HFFc6 (cell line): ENCODE measurements around the gene FA2H. TPM values are rescaled to one million over a fixed set of nuclear protein-coding genes. Genes with fewer than 3 reads are reported as not detected.

Experiments used
- DNase-seq: peaks from one replicate; pipeline ENCODE4 v3.0.0-alpha.2; 2018
- H3K27ac Mint-ChIP-seq: 2 replicates; pipeline ENCODE4 v1.8.0; 2020; ENCODE audit warnings: mild to moderate bottlenecking, mixed read lengths
- H3K27me3 Mint-ChIP-seq: 2 replicates; pipeline ENCODE4 v1.8.0; 2021; ENCODE audit warnings: mild to moderate bottlenecking, moderate library complexity, mixed read lengths; ENCODE audit not compliant: insufficient read depth
- H3K36me3 Mint-ChIP-seq: 2 replicates; pipeline ENCODE4 v1.8.0; 2021; ENCODE audit warnings: low read depth, mixed read lengths
- H3K4me1 Mint-ChIP-seq: 2 replicates; pipeline ENCODE4 v1.8.0; 2020; ENCODE audit warnings: low read depth, mixed read lengths
- H3K4me3 Mint-ChIP-seq: 2 replicates; pipeline ENCODE4 v1.8.0; 2020; ENCODE audit warnings: mild to moderate bottlenecking, moderate library complexity, mixed read lengths
- H3K9me3 Mint-ChIP-seq: 2 replicates; pipeline ENCODE4 v1.8.0; 2020; ENCODE audit warnings: mild to moderate bottlenecking, mixed read lengths
- total RNA-seq, 6 experiments: library from RNA; stranded (reverse); fragmentation: NEBNext Ultra II Directional; extraction: Animal tissue kit (Norgen Biotek cat#: 25700); gene quantifications; 2 replicates in 1 of 6; 3 replicates in 5 of 6; pipeline ENCODE4 v1.2.3, GENCODE V29; 2021
- TF ChIP-seq, protein P1 (sequence below): fragments of 200-600 bp; sonication (generic); IDR thresholded peaks from 2 replicates; pipeline ENCODE4 v1.5.0; 2021; ENCODE audit warnings: antibody characterized with exemption, mild to moderate bottlenecking

FA2H gene
- total RNA-seq, 6 experiments from 2014 or later = not detected

DNA sequence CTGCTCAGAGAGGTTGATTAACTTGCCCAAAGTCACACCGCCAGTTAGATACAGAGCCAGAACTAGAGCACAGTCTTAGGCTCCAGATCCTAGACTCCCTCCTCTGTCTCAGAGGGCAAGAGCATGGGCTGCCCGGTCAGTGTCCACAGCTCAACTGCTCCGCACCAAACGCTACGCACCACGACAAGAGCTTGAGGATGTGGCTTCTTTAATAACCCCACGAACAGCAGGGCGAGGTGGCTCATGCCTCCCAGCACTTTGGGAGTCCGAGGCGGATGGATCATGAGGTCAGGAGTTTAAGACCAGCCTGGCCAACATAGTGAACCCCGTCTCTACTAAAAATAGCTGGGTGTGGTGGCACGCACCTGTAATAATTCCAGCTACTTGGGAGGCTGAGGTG, 21.4 kb downstream of the FA2H start:
- DNase-seq = no peak
- Mint-ChIP-seq H3K27ac (no peak overlapping the region), H3K9me3 (no peaks in the 10 kb centered on the region), H3K4me1 (no peaks in the 10 kb centered on the region; the same call in 1 of the 2 replicates), H3K27me3 (peaks cover 31% of the 10 kb centered on the region), H3K36me3 (no peaks in the 10 kb centered on the region), H3K4me3 (no peak overlapping the region)
- TF ChIP-seq, protein P1, sequence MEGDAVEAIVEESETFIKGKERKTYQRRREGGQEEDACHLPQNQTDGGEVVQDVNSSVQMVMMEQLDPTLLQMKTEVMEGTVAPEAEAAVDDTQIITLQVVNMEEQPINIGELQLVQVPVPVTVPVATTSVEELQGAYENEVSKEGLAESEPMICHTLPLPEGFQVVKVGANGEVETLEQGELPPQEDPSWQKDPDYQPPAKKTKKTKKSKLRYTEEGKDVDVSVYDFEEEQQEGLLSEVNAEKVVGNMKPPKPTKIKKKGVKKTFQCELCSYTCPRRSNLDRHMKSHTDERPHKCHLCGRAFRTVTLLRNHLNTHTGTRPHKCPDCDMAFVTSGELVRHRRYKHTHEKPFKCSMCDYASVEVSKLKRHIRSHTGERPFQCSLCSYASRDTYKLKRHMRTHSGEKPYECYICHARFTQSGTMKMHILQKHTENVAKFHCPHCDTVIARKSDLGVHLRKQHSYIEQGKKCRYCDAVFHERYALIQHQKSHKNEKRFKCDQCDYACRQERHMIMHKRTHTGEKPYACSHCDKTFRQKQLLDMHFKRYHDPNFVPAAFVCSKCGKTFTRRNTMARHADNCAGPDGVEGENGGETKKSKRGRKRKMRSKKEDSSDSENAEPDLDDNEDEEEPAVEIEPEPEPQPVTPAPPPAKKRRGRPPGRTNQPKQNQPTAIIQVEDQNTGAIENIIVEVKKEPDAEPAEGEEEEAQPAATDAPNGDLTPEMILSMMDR = no peak

DNA sequence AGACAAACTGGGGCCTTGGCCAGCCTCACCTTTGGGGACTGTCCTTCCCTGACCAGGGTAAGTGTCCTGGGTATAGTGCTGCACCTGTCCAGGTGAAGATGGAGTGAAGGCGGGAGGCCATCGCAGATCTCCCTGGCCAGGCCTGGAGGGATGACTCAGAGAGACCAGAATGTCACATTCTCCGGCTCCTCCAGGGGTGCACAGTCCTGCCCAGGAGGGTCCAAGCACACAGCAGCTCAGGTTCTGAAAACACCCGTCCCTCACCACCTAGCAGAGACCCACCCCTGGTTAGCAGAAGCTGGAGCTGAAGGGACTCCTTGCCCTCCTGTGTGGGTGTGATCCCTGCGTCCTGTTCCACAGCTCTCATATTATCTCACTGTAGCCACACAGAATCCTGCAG, 21.9 kb downstream of the FA2H start:
- Mint-ChIP-seq H3K9me3 (no peaks in the 10 kb centered on the region), H3K4me1 (no peaks in the 10 kb centered on the region; the same call in 1 of the 2 replicates), H3K36me3 (no peaks in the 10 kb centered on the region), H3K4me3 (no peak overlapping the region), H3K27ac (no peak overlapping the region), H3K27me3 (peaks cover 31% of the 10 kb centered on the region)
- TF ChIP-seq, protein P1 = no peak
- no peak for DNase-seq

DNA sequence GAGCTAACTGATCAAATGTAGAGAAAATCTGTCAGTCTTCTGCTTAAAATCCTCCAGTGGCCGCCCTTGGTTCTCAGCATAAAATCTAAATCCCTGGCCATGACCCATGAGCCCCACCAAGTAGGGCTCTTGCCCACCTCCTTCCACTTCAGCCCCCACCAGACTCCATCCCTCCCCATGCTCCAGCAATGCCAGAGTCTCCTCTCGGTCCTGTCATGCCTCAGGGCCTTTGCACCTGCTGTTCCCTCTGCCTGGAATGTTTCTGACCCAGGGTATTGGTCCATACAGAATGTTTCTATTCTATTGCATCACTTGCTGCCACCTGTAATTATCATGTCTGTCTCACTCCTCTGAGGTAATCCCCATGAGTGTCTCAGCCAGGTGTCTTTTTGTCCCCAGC, 22.4 kb downstream of the FA2H start:
- DNase-seq = no peak
- no peak overlapping the region for H3K27ac Mint-ChIP-seq
- no peak overlapping the region for H3K4me3 Mint-ChIP-seq
- no peaks in the 10 kb centered on the region for H3K36me3 Mint-ChIP-seq
- H3K9me3 Mint-ChIP-seq = no peaks in the 10 kb centered on the region
- peaks cover 27% of the 10 kb centered on the region for H3K27me3 Mint-ChIP-seq
- TF ChIP-seq, protein P1 = no peak
- H3K4me1 Mint-ChIP-seq = no peaks in the 10 kb centered on the region; the same call in 1 of the 2 replicates

DNA sequence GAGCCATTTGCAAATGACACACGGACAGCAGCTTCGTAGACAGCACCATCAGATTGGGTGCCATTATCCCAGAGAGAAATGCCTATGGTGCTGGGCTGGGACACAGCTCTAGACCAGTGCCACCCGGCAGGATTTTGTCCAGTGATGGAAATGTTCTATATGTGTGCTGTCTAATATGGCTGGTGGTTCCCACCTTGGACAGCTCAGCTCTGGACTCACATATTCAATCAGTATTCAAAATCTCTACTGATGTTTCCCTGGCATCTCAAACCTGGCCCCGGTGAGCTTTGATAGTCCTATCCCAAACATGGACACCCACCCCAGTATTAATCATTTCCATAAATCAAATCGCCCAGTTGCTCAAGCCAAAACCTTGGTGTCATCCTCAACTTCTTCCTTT, 23.0 kb downstream of the FA2H start:
- H3K4me3 Mint-ChIP-seq = no peak overlapping the region
- H3K4me1 Mint-ChIP-seq = no peaks in the 10 kb centered on the region; the same call in 1 of the 2 replicates
- no peaks in the 10 kb centered on the region for H3K36me3 Mint-ChIP-seq
- TF ChIP-seq, protein P1 = no peak
- H3K27me3 Mint-ChIP-seq = peaks cover 27% of the 10 kb centered on the region
- DNase-seq = no peak
- no peak overlapping the region for H3K27ac Mint-ChIP-seq
- H3K9me3 Mint-ChIP-seq = no peaks in the 10 kb centered on the region

DNA sequence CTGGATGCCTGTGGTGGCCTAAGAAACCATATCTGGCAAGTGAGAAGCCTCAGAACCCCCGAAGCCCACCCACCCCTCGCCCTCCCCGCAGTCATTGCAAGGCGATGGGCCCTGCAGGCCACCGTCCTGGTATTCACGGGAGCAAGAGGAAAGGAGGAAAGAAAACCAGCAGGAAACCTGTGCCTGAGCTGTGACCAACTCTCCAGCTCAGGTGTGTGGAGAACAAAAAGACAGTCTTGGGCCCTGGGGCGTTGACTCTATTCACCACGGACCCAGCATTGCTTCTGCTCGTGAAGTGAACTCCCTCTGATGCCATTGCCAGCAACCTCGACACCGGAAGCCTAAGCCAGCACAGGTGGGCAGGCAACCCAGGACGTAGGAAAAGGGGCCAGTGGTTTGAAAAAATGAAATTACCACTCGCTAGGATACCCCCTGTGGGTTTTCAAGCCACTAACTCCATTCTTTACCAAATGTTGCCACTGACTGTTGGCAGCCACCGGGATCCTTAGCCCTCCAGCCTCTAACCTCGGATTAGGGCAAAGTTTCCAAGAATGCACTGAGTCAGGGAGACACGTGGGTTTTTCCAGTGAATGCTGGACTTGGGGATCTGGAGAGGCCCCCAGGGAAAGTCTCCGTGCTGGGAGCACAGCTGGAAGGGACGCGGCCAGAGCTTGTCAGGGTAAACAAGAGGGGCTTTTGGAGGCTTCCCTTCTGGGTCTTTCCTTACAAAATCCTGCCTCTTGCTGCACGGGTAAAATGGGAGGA, 25.1 kb downstream of the FA2H start:
- TF ChIP-seq, protein P1 = no peak
- Mint-ChIP-seq H3K4me1 (no peaks in the 10 kb centered on the region; the same call in none of the 2 replicates), H3K36me3 (no peaks in the 10 kb centered on the region), H3K27me3 (peaks cover 20% of the 10 kb centered on the region), H3K27ac (no peak overlapping the region), H3K9me3 (no peaks in the 10 kb centered on the region), H3K4me3 (no peak overlapping the region)
- no peak for DNase-seq
